Prostate gland (tissue), 2 donors: Measurements from ENCODE around the gene FAHD2A. TPM values are rescaled to one million over a fixed set of nuclear protein-coding genes. Genes with fewer than 3 reads are reported as not detected.

ENCODE experiments used
- DNase-seq: peaks from one replicate; pipeline ENCODE4 v3.0.0-alpha.2; 2019; ENCODE audit warnings: low spot score
- H3K27ac ChIP-seq, 2 donors: fragments of 200-600 bp; sonication (generic); 2 replicates each; pipeline ENCODE4 v1.5.1; 2017 to 2019
- H3K27me3 ChIP-seq: fragments of 200-600 bp; sonication (generic); replicated peaks from 2 replicates; pipeline ENCODE4 v1.5.1; 2019; ENCODE audit not compliant: insufficient read depth
- H3K36me3 ChIP-seq, 2 donors: fragments of 200-600 bp; sonication (generic); 1 replicate in 1 of 2; 2 replicates in 1 of 2; pipeline versions ENCODE4 v1.5.1 to v1.8.1; 2017 to 2019
- H3K4me1 ChIP-seq: fragments of 200-600 bp; sonication (generic); replicated peaks from 2 replicates; pipeline ENCODE4 v1.5.1; 2019
- H3K4me3 ChIP-seq, 2 donors: fragments of 200-600 bp; sonication (generic); 2 replicates each; pipeline ENCODE4 v1.5.1; 2017 to 2019
- H3K9me3 ChIP-seq: fragments of 200-600 bp; sonication (generic); 2 replicates; pipeline ENCODE4 v1.5.1; 2017
- CTCF ChIP-seq, 4 experiments: fragments of 200-600 bp in 2 of 4; fragments of 450-650 bp in 2 of 4; sonication (generic) in 2 of 4; IDR thresholded peaks; 1 replicate in 3 of 4; 2 replicates in 1 of 4; pipeline ENCODE4 v1.5.1; 2016 to 2019; ENCODE audit warnings: antibody characterized with exemption in 4 of 4, mild to moderate bottlenecking in 2 of 4, moderate library complexity in 2 of 4
- POLR2A ChIP-seq: fragments of 450-650 bp; IDR thresholded peaks from one replicate; pipeline ENCODE4 v1.6.1; 2016; ENCODE audit warnings: antibody characterized with exemption, mild to moderate bottlenecking
- POLR2AphosphoS5 ChIP-seq: sonication (generic); formaldehyde crosslinking; IDR thresholded peaks from one replicate; pipeline ENCODE4 v1.6.1; 2017; ENCODE audit warnings: antibody characterized with exemption
- WGBS: methylation state at CpG from one replicate; pipeline ENCODE4 v1.1.5; 2018; 5-methylcytosine and 5-hydroxymethylcytosine counted together
- intact Hi-C: fragments of 100-400 bp; cut with DNase I; formaldehyde crosslinking; loops from one replicate; pipeline ENCODE4 v1.14.2; 2022
- total RNA-seq, 2 donors: library from RNA; depleted of rRNA; stranded (reverse); fragments of >200 nt; gene quantifications; one replicate each; pipeline ENCODE4 v1.1.0, GENCODE V29; 2016

FAHD2A gene, protein sequence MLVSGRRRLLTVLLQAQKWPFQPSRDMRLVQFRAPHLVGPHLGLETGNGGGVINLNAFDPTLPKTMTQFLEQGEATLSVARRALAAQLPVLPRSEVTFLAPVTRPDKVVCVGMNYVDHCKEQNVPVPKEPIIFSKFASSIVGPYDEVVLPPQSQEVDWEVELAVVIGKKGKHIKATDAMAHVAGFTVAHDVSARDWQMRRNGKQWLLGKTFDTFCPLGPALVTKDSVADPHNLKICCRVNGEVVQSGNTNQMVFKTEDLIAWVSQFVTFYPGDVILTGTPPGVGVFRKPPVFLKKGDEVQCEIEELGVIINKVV
- 10 to 100 TPM; 15.3 to 27.9 TPM for total RNA-seq

DNA sequence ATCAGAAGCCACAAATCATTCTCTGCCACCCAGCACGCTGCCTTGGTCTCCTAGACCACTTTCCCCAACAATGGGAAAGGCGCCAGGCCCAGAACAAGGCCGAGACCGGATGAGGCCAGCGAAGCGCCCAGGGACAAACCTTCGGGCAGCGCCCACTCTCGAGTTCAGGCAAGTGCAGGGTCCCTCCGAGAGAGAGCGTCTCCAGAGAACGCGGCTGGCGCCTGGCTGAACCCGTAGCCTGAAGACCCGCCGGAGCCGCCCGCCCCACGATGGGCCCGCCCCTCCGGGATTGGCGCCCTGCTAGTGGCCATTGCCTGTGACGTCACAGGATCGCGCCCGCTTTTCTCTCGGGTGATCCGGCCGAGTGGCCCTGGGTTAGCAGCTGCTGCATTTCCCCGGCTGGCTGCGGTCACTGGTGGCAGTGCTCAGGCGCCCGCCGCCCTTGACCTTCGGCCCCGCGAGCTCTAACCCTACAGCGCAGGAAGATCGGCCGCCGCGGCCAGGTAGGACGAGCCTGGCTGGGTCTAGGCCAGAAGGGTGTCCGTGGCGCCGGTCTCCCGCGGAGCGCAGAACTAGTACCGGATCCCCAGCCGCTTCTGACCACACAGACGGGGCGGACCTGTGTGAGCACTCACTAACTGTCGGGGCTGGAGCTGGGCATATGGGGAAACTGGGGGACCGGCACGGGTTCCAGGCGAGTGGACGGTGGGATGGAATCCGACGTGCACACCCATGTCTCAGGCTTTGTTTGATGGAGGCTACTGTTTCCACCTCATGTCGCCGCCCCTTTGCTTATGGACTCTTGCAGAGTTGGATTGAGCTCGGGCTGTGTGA is at the start of gene FAHD2A:
TSS of gene FAHD2A (plus strand) at position 339 of the 834 bp plus-strand sequence. CDS start 2,851 bp downstream, outside the sequence.
- Histone ChIP-seq H3K4me3 (peak within 1 kb of the TSS; percentile 62 to 69), H3K27ac (peak within 1 kb of the TSS; percentile 68 to 76), H3K4me1 (peaks cover 4% of the 10 kb centered on the region), H3K27me3 (no peaks in the 10 kb centered on the region), H3K36me3 (no peaks in the 10 kb centered on the region), H3K9me3 (no peaks in the 10 kb centered on the region)
- intact Hi-C loops, result loop anchor here (5.0 kb wide), 1 partner anchor 55 kb away; no protein-coding TSS in a partner anchor
- 1% methylated on average over 50 of the region's 64 CpGs for WGBS
- DNase-seq, result peak; percentile 95
- peak; percentile 69 for TF ChIP-seq POLR2A
- TF ChIP-seq POLR2AphosphoS5, result peak; percentile 89
- peak in 1 of 4 experiments; percentile 15 for TF ChIP-seq CTCF (IDR thresholded peaks at IDR 0.05)

GRCh38 chr2:95353055-95353575 is 49.4 kb upstream of the FAHD2A start:
- Histone ChIP-seq H3K4me1 (no peaks in the 10 kb centered on the region), H3K4me3 (no peak overlapping the region), H3K9me3 (no peaks in the 10 kb centered on the region), H3K27me3 (no peaks in the 10 kb centered on the region), H3K27ac (no peak overlapping the region), H3K36me3 (no peaks in the 10 kb centered on the region)
- no peak for DNase-seq
- TF ChIP-seq POLR2AphosphoS5, result no peak
- TF ChIP-seq POLR2A, result no peak
- TF ChIP-seq CTCF (IDR thresholded peaks at IDR 0.05), result no peak
- 90% methylated on average over 10 of the region's 10 CpGs for WGBS
- intact Hi-C loops, result no loop called here

- Histone ChIP-seq H3K27me3 (no peaks in the 10 kb centered on the region), H3K9me3 (no peaks in the 10 kb centered on the region), H3K4me1 (no peaks in the 10 kb centered on the region), H3K36me3 (no peaks in the 10 kb centered on the region), H3K4me3 (no peak overlapping the region), H3K27ac (no peak overlapping the region)
- intact Hi-C loops, result no loop called here
- WGBS, result 81% methylated on average over 22 of the region's 22 CpGs
- TF ChIP-seq POLR2AphosphoS5 (no peak), CTCF (IDR thresholded peaks at IDR 0.05) (no peak), POLR2A (no peak)
- no peak for DNase-seq
Measured at GRCh38 chr2:95353613-95354468, 48.7 kb upstream of the FAHD2A start.

- H3K9me3 ChIP-seq, result no peaks in the 10 kb centered on the region
- no peak for TF ChIP-seq CTCF (IDR thresholded peaks at IDR 0.05)
- no peak for TF ChIP-seq POLR2A
- TF ChIP-seq POLR2AphosphoS5, result no peak
- H3K4me1 ChIP-seq, result no peaks in the 10 kb centered on the region
- intact Hi-C loops, result no loop called here
- no peak for DNase-seq
- no peak overlapping the region for H3K4me3 ChIP-seq
- H3K27me3 ChIP-seq, result no peaks in the 10 kb centered on the region
- no peaks in the 10 kb centered on the region for H3K36me3 ChIP-seq
- no peak overlapping the region for H3K27ac ChIP-seq
- 87% methylated on average over 5 of the region's 5 CpGs for WGBS
Measured at GRCh38 chr2:95354469-95354901, 48.0 kb upstream of the FAHD2A start.
